Stimulated activated CD8-positive, alpha-beta memory T cell treated with anti-CD3 and anti-CD28 coated beads, Interleukin-12 subunit alpha, Interleukin-12 subunit beta, amount 100 ng/mL, for 24 hours (primary cell): ENCODE results near the gene PINLYP.
"Not testable (repeated sequence)": the region's sequence is repeated elsewhere in the genome, so short reads cannot be mapped to it uniquely, and the experiment has no call there.

ENCODE experiments used
- DNase-seq: peaks from one replicate; pipeline ENCODE4 v3.0.0-alpha.2; 2020; ENCODE audit errors: extremely low read depth

Gene PINLYP

GRCh38 chr19:43582495-43582894 is 6.9 kb downstream of the PINLYP start:
- DNase-seq = no peak

- no peak for DNase-seq
Measured at GRCh38 chr19:43584484-43584883, 8.9 kb downstream of the PINLYP start.

GRCh38 chr19:43586346-43586745 is 10.7 kb downstream of the PINLYP start:
- DNase-seq = no peak

- not testable (repeated sequence) for DNase-seq
Measured at GRCh38 chr19:43587029-43587428, 11.4 kb downstream of the PINLYP start.

GRCh38 chr19:43589277-43589676 is 13.7 kb downstream of the PINLYP start:
- DNase-seq = no peak

- no peak for DNase-seq
Measured at GRCh38 chr19:43589678-43590077, 14.1 kb downstream of the PINLYP start.

GRCh38 chr19:43591904-43592772 is 16.5 kb downstream of the PINLYP start:
- DNase-seq = no peak

- no peak for DNase-seq
Measured at GRCh38 chr19:43592800-43593350, 17.3 kb downstream of the PINLYP start.

- no peak for DNase-seq
Measured at GRCh38 chr19:43594081-43594697, 18.6 kb downstream of the PINLYP start.

- DNase-seq = peak; percentile 9
Measured at GRCh38 chr19:43594710-43595604, 19.4 kb downstream of the PINLYP start.

GRCh38 chr19:43595605-43595998 is 20.0 kb downstream of the PINLYP start:
- no peak for DNase-seq

GRCh38 chr19:43595999-43596841 is 20.6 kb downstream of the PINLYP start, which contains the start of the genes IRGQ and ZNF576:
TSS of gene IRGQ (minus strand) at chr19:43596134. CDS start at chr19:43595338, 796 bp downstream.
TSS of gene ZNF576 (plus strand) at chr19:43596595. CDS start at chr19:43597109, 514 bp downstream.
- DNase-seq = peak; percentile 100

GRCh38 chr19:43596842-43597461 is 21.4 kb downstream of the PINLYP start:
- DNase-seq = no peak

GRCh38 chr19:43597876-43598275 is 22.3 kb downstream of the PINLYP start:
- DNase-seq = no peak

GRCh38 chr19:43598445-43599240 is 23.0 kb downstream of the PINLYP start:
- no peak for DNase-seq

- DNase-seq = no peak
Measured at GRCh38 chr19:43599635-43600295, 24.2 kb downstream of the PINLYP start.

GRCh38 chr19:43600326-43600725 is 24.7 kb downstream of the PINLYP start:
- not testable (repeated sequence) for DNase-seq

- DNase-seq = no peak
Measured at GRCh38 chr19:43605875-43606568, 30.4 kb downstream of the PINLYP start.
